ENCODE results near the gene CPEB3.

DNA sequence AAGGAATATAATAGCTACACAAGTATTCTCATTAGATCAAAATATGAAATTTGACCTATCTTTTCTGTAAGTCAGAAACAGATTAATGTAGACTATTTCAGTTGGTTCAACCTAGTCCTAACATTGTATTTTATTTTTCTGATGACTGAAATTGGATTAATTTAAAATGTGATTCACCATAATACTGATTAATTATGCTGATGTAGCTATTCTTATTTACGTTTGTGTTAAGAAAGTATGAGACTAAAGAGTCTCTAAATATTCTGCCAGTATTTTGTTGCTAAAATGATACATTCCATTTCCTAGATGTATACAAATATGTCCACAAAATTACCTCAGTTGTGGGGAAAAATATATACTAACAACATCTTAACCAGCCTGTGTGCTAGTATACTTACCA lies 18.4 kb upstream of the CPEB3 start:
- no peak for TF ChIP-seq POLR2AphosphoS5 (IDR thresholded peaks at IDR 0.05; ENCODE audit: low read depth, low read length)
- TF ChIP-seq FOXP2 (optimal IDR thresholded peaks at IDR 0.05; ENCODE audit: borderline replicate concordance, extremely low read depth, extremely low read length, insufficient read depth): no peak
- TF ChIP-seq, protein P1, sequence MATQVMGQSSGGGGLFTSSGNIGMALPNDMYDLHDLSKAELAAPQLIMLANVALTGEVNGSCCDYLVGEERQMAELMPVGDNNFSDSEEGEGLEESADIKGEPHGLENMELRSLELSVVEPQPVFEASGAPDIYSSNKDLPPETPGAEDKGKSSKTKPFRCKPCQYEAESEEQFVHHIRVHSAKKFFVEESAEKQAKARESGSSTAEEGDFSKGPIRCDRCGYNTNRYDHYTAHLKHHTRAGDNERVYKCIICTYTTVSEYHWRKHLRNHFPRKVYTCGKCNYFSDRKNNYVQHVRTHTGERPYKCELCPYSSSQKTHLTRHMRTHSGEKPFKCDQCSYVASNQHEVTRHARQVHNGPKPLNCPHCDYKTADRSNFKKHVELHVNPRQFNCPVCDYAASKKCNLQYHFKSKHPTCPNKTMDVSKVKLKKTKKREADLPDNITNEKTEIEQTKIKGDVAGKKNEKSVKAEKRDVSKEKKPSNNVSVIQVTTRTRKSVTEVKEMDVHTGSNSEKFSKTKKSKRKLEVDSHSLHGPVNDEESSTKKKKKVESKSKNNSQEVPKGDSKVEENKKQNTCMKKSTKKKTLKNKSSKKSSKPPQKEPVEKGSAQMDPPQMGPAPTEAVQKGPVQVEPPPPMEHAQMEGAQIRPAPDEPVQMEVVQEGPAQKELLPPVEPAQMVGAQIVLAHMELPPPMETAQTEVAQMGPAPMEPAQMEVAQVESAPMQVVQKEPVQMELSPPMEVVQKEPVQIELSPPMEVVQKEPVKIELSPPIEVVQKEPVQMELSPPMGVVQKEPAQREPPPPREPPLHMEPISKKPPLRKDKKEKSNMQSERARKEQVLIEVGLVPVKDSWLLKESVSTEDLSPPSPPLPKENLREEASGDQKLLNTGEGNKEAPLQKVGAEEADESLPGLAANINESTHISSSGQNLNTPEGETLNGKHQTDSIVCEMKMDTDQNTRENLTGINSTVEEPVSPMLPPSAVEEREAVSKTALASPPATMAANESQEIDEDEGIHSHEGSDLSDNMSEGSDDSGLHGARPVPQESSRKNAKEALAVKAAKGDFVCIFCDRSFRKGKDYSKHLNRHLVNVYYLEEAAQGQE (IDR thresholded peaks at IDR 0.05; ENCODE audit: insufficient read depth in 1 of 2, low read depth in 2 of 2, low read length in 2 of 2): no peak
- no peak for TF ChIP-seq TAF1 (IDR thresholded peaks at IDR 0.05; ENCODE audit: borderline replicate concordance, insufficient read depth, low read length)
